GM19438 (cell line): ENCODE measurements around the gene TEX30.

ENCODE experiments used
- ATAC-seq: cut with Tn5 transposase; IDR thresholded peaks from one replicate; pipeline ENCODE4 v1.9.1; 2021; ENCODE audit warnings: low read depth; ENCODE audit not compliant: unreplicated experiment

Gene TEX30

DNA sequence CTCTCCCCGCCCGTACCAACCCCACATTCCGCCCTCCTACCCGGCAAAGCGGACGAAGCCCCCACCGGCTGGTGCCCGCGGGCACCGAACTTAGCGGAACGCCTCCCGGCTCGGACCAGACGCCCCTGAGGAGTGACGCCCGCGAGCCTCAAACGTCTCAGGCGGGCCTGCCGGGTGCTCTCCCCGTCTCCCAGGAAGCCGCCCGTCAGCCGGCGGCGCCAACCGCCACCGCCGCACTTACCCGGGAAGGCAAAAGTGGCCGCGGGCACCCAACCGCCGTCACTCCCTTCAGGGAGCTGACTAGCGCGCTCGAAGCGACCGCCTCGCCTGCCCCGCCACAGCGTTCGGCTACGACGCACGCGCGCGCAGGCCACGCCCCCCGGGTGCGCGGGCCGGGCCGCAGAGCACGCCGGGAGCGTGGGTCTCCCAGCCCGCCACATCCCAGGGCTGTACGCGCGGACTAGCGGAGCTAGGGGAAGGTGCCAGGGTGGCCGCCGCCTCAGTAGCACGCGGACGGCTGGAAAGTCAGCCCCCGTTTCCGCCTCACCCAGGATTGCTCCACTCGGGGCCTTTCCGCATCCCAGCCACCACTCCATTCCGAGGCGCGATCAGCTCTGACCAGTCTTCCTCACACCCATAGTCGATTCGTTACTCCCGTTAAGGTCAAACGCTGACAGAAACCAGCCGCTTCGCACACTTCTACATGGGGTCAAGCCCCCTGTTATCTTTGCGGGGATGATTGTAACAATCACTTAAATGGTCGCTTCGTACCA lies at the start of gene TEX30:
TSS of gene TEX30 (minus strand) at position 346 of the 773 bp plus-strand sequence. CDS start 3,760 bp downstream, outside the sequence.
- ATAC-seq, result peak; percentile 86

DNA sequence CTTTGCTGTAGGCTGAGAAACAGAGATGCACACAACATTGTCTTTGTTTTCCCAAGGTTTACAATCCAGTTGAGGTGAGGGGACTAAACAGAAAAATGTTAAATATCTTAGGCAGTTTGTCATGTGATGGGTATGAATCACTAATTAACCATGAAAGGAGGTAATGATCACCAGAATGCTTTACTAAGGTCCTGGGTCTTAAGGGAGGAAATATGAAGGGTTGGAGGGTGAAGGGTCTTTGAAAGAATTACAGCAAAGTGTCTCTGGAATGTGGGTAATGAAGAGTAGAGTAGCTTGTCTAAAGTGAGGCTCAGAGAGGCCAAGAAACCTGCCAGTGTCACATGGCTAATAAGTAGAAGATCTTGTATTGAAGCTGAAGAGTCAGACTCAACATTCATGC lies 44.3 kb upstream of the TEX30 start:
- no peak for ATAC-seq

DNA sequence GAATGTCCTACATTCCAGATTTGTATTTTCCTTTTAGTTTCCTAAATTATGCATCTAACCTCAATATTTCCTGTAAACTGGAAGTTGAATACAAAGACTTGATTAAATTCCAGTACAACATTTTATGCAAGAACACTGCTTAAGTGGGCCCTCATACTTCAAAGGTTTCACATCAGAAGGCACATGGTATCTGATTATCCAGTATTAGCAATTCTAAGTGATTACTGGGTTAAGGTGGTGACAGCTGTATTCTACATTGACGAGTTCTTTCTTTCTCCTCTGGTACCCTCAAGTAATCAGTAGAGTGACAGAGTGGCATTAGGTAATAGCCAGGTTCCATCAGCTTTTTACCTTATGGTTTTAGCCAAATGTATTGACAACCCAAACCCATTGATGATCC lies 43.7 kb upstream of the TEX30 start:
- no peak for ATAC-seq

DNA sequence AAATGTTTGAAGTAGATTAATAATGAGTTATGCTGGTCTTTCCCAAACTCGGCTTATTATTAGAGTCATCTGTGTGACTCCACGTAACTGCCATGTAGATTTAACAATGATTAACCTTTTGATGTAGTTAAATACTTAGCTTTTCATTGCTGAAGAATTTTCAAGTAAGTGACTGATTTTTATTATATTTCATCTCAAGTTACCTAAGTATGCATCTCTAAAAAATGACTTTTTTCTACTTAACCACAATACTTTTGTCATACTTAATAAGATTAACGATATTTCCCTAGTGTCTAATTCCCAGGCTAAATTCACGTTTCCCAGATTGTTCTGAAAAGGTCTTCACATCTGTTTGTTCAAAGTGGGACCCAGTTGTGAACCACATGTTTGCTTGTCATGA lies 43.1 kb upstream of the TEX30 start:
- no peak for ATAC-seq

DNA sequence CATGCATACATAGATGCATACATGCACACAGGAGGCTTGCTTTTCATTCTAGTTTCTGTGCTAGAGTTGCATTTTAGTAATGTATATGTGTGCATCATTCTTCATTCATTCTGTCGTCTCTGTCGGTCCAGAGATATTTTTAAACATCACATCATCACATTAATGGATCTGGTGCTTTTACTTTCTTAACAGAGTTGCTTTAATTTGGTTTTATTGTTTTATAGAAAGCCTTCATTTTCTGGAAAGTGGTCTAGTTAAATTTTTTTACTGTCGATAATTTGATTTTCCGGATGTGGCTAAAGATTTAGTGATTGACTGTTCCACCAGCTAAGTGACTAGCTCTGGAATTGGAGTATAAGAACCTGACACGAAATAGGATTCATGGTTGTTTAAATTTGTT lies 42.2 kb upstream of the TEX30 start:
- no peak for ATAC-seq

DNA sequence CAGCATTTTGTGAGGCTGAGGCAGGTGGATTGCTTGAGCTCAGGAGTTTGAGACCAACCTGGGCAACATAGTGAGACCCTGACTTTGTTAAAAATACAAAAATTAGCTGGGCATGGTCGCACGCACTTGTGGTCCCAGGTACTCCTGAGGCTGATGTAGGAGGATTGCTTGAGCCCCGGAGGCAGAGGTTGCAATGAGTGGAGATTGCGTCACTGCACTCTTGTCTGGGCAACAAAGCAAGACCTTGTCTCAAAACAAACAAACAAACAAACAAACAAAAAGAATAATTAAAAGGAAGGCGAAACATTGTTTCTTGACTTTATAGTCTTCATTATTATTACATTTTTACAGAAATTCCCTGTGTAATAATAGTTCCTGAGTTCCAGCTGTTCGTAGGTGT lies 41.2 kb upstream of the TEX30 start:
- ATAC-seq, result no peak

DNA sequence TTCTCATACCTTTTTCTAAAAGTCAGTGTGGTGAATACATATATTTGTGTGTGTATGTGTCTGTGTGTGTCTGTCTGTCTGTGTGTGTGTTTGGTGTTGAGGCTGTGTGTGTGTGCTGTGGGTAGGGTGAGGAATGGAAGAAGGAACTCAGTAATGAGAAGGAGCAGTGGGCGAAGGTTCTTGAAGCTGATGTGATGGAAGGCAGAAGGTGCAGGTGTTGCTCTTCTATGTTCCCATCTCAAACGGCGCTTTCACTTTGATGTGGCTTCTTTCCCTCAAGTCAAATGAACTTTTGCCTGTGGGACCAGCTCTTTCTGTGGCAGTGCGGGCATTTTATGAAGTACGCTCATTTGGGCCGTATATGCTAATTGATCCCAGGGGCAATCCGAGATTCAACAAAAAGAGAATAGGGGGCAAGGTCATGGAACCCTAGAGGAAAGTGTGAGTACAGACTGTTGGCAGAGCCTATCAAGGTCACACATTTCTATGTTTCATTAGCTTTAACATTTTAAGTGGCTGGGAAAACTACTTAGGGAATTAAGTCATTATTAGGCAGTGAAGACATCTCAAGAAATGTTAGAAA lies 40.5 kb upstream of the TEX30 start:
- ATAC-seq, result no peak

DNA sequence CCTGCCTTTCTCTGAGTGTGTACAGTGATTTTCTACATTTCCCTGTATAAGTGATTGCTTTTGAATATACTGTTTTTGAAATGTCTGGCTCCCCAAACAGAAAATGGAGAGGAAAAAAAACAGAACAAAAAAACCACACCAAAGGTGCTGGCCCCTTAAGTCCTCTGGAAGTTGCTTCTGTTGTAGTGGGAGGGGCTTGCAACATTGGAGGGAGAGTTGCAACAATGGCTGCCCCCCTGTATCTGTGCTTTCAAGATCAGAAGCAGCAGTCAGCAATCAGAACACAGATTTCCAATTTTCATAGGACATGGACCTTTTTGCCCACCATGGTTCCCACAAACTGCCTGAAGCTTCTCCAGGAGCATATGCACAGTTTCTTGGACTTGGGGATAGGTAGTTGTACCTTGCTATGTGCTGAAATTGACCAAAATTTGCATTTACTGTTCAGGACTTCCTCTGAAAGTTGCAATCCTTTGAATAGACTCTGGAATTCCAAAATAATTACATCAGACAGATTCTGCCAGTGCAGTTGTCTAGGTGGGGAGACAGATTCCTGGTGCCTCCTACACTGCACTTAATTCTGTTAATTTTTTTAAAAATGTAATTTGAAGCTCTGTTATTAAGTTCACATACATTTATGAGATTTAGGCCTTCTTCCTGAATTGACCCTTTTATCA lies 39.2 kb upstream of the TEX30 start:
- no peak for ATAC-seq

DNA sequence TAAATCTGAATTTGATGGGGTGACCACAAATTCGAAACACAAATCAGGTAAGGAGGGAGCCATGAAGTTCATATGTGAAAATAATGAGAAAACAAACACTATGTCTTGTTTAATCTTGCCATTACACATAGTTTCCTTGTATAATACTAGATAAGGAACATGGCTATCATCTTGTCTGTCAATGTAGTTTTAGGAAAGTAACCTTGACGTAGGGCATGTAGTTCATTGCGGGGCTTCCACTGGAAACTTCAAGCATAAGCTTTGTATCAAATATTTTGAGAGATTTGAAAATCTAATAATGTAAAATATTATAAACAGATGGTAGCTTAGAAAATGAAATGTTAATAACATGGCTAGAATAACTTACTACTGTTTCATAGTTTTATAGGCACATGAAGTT lies 34.1 kb upstream of the TEX30 start:
- no peak for ATAC-seq

DNA sequence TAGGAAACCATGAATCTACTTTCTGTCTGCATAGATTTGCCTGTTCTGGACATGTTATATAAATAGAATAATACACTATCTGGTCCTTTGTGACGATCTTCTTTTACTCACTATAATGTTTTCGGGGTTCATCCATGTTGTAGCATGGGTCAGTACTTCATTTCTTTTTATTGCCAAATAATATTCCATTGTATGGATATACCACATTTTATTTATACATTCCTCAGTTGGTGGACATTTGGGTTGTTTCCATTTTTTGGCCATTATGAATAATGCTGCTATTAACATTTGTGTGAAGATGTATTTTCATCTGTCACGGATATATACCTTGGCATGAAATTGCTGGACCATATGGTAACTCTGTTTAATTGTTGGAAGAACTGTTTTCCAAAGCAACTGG lies 32.1 kb upstream of the TEX30 start:
- ATAC-seq, result no peak

DNA sequence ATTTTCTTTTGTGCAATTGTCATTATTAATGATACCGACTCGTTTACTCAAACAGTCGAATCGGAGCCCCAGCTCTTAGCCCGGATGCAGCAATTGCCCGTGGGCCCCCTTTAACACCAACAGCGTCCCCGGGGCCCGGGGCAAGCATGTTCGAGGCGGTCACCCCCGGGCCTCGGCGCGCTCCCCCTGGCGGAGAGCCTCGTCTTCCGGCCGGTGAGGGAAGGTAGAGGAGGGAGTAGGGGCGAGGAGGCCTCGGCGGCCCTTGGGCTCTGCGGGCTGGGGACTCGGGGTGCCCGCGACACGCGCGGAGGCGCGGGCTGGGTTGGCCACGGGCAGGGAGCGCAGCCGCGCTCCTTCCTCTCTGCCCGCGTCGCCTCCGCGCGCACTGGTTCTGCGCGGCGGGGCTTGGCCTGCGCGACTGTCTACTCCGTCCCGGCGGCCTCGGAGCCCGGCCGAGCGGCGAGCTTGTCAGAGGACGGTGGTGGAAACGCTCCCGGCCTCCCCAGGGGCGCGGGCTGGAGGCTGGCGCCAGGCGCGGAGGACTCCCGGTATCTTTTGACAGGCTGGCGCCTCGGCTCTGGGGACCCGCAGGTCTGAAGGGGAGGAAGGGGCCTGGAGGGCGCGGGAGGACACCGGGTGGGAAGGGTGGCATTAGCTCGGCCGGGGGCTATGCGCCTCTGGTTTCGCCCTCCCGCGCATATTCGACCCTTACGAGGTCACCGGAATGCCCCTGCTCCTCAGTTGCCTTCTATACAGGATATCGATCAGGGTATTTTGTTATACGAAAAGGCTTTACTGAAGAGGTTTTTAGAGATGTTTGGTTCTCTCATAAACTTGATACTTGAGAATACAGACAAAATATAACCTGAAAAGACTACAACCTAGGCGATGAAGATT lies 26.8 kb upstream of the TEX30 start:
- peak; percentile 69 for ATAC-seq

DNA sequence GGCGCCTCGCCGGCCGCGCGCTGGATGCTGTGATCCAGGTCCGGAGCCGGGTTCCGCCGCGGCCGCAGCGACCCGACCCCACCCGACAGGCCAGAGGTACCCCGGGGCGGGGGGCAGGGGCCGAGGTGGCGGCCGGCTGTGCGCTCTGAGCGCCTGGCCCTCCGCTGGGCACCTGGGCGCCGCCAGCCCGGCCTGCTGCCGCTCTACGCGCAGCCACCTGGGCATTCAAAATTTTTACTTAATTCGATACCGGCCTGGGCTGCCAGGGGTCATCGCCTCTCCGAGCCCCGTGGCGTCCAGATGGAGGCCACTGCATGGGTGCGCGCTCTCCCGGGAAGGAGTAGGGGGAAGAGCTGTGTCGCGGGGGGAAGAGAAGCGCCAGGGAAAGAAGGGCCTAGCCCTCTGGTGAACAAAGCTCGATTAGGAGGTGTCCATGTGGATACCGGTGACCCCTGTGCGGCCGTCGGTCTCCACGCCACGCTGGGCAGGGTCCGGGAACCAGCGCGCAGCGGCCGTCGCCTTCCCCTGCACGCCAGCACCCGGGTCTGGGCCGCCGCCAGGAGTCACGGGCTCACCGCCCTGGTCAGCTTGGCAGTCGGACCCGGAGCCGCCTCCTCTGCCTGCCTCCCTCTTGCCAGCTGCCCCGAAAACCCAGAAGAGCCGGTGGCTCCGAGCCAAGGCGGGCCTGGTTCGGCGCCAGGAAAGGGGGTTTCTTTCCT lies 26.0 kb upstream of the TEX30 start:
- peak; percentile 10 for ATAC-seq

DNA sequence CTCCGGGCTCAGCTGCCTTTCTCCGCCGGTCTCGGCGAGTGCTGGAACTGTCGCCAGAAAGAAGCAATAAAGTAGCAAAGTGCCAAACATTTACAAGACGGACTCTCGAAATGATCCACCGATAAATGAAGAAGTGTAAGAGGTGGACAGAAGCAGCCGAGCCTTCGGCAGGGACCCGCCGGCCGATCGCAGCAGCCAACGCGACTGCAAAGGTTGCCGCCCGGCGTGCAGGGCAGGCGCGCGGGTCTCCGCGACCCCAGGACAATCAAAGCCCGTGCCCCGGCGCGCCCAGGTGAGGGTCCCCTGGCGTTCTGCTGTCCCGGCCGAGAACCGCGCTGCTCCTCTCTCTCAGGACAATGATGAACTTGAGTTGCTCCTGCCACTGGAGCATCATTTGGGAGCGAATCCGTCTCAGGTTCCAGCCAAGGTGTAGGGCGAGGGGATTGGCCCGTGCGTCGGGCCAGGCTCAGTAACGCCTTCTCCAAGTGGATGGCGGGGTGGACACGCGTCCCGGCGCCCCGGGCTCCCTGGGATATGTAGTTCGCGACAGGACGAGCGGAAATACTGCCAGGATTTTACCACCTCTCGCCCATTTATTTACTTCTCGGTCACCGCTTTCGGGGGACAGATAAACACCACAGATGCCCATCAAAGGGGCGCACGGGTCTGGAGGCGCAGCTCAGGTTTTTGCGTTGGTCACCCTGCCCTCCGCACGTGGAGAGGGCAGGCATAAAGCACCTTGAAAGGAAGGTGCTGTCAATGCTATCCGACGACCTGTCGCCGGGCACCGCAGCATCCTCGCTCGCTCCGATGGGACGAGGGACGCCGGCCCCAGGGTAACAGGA lies 25.2 kb upstream of the TEX30 start, which contains the start of the genes BIVM and POGLUT2:
TSS of gene BIVM (plus strand) at position 539 of the 845 bp plus-strand sequence. CDS start 8,149 bp downstream, outside the sequence.
TSS of gene POGLUT2 (minus strand) at position 396 of the 845 bp plus-strand sequence. CDS start at position 90, 306 bp downstream.
- peak; percentile 76 for ATAC-seq

DNA sequence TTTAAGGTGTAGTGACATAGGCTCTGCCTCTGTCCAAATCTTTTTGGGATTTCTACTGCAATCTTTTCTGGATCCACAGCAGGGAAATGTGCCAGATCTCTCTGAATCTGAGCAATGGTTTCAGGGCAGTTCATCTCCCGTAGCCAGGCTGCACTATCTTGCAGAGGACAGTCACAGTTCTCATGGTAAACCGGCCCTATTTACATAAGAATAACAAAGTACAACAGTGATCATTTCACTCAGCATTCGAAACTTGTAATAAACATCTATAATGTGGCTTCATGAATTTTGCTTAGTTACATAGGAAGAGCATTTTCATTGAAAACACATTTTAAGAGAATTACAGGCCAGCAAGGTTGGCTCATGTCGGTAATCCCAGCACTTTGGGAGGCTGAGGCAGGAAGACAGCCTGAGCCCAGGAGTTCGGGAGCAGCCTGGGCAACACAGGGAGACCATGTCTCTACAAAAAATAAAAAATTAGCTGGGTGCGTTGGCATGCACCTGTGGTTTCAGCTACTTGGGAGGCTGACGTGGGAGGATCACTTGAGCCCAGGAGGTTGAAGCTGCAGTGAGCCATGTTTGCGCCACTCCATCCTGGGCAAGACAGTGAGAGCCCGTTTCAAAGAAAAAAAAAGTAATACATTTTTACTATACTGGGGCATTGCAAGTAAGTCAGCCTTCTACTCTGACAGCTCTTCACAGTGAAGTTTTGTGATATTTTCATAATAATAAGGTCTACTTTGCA lies 20.2 kb upstream of the TEX30 start:
- no peak for ATAC-seq

DNA sequence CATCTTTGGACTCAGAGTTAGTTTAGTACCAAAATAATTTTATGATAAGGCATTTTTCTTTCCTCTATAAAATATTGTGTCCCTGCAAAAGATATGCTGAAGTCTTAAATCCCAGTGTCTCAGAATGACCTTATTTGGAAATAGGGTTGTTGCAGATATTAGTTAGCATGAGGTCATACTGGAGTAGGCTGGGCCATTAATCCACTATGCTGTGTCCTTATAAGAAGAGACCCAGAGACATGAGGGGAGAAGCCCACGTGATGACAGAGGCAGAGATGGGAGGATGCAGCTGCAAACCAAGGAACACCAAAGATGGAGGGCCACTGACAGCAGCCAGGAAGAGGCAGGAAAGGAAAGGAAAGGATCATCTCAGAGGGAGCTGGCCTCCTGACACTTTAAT lies 18.8 kb upstream of the TEX30 start:
- ATAC-seq, result no peak

DNA sequence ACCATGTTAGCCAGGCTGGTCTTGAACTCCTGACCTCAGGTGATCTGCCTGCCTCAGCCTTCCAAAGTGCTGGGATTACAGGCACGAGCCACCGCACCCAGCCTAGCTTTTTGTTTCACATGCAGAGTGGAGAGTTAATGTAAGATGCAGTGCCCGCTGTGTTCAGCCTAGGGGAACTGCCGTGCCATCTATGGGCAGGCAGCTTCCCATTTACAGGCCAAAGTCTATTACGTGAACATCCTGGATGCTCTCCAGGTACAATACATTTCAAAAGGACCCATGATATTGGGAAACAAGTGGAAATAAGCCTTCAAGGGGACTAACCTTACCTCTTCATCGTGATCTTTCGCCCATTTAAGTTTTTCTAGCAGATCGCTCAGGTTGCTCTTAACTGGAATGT lies 15.1 kb upstream of the TEX30 start:
- no peak for ATAC-seq

DNA sequence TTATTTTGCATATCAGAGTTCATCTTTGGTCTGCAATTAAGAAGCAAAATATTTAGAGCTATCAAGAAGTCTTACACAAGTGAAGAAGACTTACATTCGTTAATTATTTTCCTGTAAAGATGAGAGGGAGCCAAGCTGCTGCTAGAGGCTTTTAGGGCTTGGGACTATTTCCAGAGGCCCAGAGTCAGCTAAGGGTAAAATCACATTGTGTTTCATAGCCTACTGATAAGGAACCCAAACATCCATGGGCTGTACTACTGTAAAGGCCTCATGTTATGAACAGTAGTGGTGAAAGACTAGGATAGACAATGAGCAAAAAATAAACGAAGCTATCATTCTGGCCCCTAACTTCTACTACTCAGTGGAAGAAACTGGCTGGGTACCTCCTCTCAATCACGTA lies 10.9 kb upstream of the TEX30 start:
- no peak for ATAC-seq

DNA sequence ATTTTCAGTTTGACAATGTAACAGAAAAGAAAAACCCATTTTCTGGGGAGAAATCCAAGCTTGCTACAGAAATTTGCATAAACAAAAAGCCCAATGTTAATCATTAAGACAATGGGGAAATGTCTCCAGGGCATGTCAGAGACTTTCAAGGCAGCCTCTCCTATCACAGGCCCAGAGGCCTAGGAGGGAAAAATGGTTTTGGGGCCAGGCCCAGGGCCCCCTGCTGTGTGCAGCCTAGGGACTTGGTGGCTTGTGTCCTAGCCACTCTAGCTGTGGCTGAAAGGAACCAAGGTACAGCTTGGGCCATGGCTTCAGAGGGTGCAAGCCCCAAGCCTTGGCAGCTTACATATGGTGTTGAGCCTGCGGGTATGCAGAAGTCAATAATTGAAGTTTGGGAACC lies 8.0 kb upstream of the TEX30 start:
- ATAC-seq, result no peak
